ENCODE data around the gene SMAD6. TPM values are rescaled to one million over a fixed set of nuclear protein-coding genes. Genes with fewer than 3 reads are reported as not detected.

The SMAD6 gene
- polyA plus RNA-seq, 1 of the 3 experiments (the other 2 are of a cell fraction) = 4.5 TPM

GRCh38 chr15:66809664-66810063 lies 107.6 kb downstream of the SMAD6 start:
- H3K4me3 ChIP-seq (ENCODE audit: low read depth in 2 of 2, low read length in 1 of 2) = no peak overlapping the region
- no peaks in the 10 kb centered on the region for H3K79me2 ChIP-seq (ENCODE audit: insufficient read depth)
- no peak overlapping the region for H3K4me2 ChIP-seq
- DNase-seq = no peak
- H3K27ac ChIP-seq (ENCODE audit: low read depth in 2 of 2, low read length in 1 of 2) = no peak overlapping the region
- CTCF ChIA-PET = interaction anchor here (1.1 to 1.4 kb wide), 2 partner anchors 28 to 42 kb away, joined by 4 read pairs; no protein-coding TSS in a partner anchor
- H3K36me3 ChIP-seq (replicated peaks in 1 of 2; ENCODE audit: control insufficient read depth in 1 of 2, insufficient read depth in 2 of 2, low read length in 1 of 2) = no peaks in the 10 kb centered on the region
- no peaks in the 10 kb centered on the region for H3K4me1 ChIP-seq (ENCODE audit: control insufficient read depth in 1 of 2, insufficient read depth in 2 of 2, low read depth in 1 of 2, low read length in 1 of 2)
- peaks cover 6% of the 10 kb centered on the region for H3F3A ChIP-seq (replicated peaks; ENCODE audit: insufficient read depth)
- H4K20me1 ChIP-seq (ENCODE audit: insufficient read depth) = no peaks in the 10 kb centered on the region
- WGBS (ENCODE audit: low lambda C conversion rate) = 81% methylated on average over 4 of the region's 4 CpGs
- no peaks in the 10 kb centered on the region for H3K9me2 ChIP-seq
- H3K27me3 ChIP-seq (ENCODE audit: insufficient read depth) = no peaks in the 10 kb centered on the region
- H3K9me3 ChIP-seq = no peaks in the 10 kb centered on the region
- POLR2A ChIA-PET = no interaction called here
- H3K9ac ChIP-seq = no peak overlapping the region
- TF ChIP-seq REST (IDR thresholded peaks at IDR 0.05; ENCODE audit: low read depth, low read length) = no peak
- no peak for TF ChIP-seq CHD2 (IDR thresholded peaks at IDR 0.05; ENCODE audit: low read length, partially characterized antibody)
- TF ChIP-seq ELF1 (IDR thresholded peaks at IDR 0.05) = no peak
- TF ChIP-seq POLR2AphosphoS5 (IDR thresholded peaks at IDR 0.05; ENCODE audit: low read depth, low read length) = no peak
- no peak for TF ChIP-seq RCOR1 (IDR thresholded peaks at IDR 0.05; ENCODE audit: low read length)
- TF ChIP-seq SIN3A (IDR thresholded peaks at IDR 0.05; ENCODE audit: borderline replicate concordance, low read depth, low read length) = no peak
- no peak for TF ChIP-seq NRF1 (IDR thresholded peaks at IDR 0.05; ENCODE audit: low read depth, low read length)
- no peak for TF ChIP-seq TEAD4 (IDR thresholded peaks at IDR 0.05; ENCODE audit: borderline replicate concordance, insufficient read depth)
- no peak for TF ChIP-seq GATA2 (CRISPR knock-in tag; IDR thresholded peaks at IDR 0.05)
- TF ChIP-seq GABPA (IDR thresholded peaks at IDR 0.05; ENCODE audit: low read depth) = no peak
- no peak for TF ChIP-seq USF1 (IDR thresholded peaks at IDR 0.05; ENCODE audit: borderline replicate concordance, low read depth)
- no peak for TF ChIP-seq YY1 (IDR thresholded peaks at IDR 0.05; ENCODE audit: low read depth)
- no peak for TF ChIP-seq EP300 (IDR thresholded peaks at IDR 0.05; ENCODE audit: borderline replicate concordance in 1 of 2, low read depth in 1 of 2, low read length in 1 of 2)
- no peak for TF ChIP-seq MXI1 (IDR thresholded peaks at IDR 0.05; ENCODE audit: low read depth, low read length)
- no peak for TF ChIP-seq ZBTB33 (IDR thresholded peaks at IDR 0.05; ENCODE audit: borderline replicate concordance, low read depth)
- no peak for TF ChIP-seq FOXJ3 (CRISPR knock-in tag; IDR thresholded peaks at IDR 0.05)
- TF ChIP-seq IRF3 (IDR thresholded peaks at IDR 0.05; ENCODE audit: low read depth, low read length) = no peak
- TF ChIP-seq NFIC (IDR thresholded peaks at IDR 0.05; ENCODE audit: borderline replicate concordance) = no peak
- no peak for TF ChIP-seq RXRA (IDR thresholded peaks at IDR 0.05; ENCODE audit: borderline replicate concordance, low read depth)
- H2AFZ ChIP-seq (ENCODE audit: low read depth) = no peak overlapping the region

Data from SK-N-SH (cell line).